ENCODE results near the gene PTPRN2. TPM values are rescaled to one million over a fixed set of nuclear protein-coding genes. Genes with fewer than 3 reads are reported as not detected.
"Not testable (repeated sequence)": the region's sequence is repeated elsewhere in the genome, so short reads cannot be mapped to it uniquely, and the experiment has no call there.

The PTPRN2 gene
- polyA plus RNA-seq, 4 donors = 7.4 to 9.6 (median 8.8) TPM

- no peak for DNase-seq (ENCODE audit: low read depth in 4 of 4, low spot score in 3 of 4)
Measured at GRCh38 chr7:157918326-157919080, 669.1 kb downstream of the PTPRN2 start.

- DNase-seq (ENCODE audit: low read depth in 4 of 4, low spot score in 3 of 4) = no peak
Measured at GRCh38 chr7:157916946-157917640, 670.5 kb downstream of the PTPRN2 start.

DNA sequence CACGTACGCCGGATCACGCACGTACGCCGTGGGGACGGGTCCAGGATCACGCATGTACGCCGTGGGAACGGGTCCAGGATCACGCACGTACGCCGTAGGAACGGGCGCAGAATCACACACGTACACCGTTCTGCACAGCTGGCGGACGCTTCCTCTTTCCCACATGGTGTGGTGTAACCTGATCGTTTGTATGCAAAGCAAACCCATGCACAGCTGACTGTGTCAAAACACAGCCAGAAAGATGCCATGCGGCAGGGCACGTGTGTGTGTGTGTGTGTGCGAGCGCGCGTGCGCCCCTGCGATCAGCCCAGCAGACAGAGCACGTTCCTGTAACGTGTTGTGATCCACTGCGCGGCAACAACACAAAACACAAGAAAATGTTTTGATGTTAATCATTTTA, 677.2 kb downstream of the PTPRN2 start:
- DNase-seq (ENCODE audit: low read depth in 4 of 4, low spot score in 3 of 4) = no peak

DNA sequence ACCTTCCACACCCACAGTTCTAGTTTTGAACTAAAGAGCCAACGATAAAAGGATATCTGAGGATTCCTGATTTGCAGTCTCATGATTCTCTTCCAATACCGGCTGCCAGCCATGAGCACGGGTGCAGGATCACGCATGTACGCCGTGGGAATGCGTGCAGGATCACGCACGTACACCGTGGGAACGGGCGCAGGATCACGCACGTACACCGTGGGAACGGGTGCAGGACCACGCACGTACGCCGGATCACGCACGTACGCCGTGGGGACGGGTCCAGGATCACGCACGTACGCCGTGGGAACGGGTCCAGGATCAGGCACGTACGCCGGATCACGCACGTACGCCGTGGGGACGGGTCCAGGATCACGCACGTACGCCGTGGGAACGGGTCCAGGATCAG, 677.6 kb downstream of the PTPRN2 start:
- not testable (repeated sequence) for DNase-seq (ENCODE audit: low read depth in 4 of 4, low spot score in 3 of 4)

DNA sequence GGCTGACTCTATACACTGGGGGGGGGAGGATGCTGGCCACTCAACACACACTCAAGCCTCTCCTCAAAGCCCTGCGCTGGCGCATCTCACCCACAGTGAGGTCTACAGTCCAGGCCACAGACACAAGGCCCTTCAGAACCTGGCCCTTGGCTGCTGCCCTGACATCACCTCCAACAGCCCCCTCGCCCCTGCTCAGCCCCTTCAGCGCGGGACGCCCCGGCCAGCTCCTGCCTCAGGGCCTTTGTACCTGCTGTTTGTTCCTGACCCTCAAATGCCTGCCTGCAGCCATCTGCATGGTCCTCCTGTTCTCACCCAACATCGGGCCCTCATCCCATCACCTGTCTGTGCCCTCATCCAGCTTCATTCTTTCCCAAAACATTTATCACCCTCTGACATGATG, 678.3 kb downstream of the PTPRN2 start:
- DNase-seq (ENCODE audit: low read depth in 4 of 4, low spot score in 3 of 4) = no peak

- DNase-seq (ENCODE audit: low read depth in 4 of 4, low spot score in 3 of 4) = no peak
Measured at GRCh38 chr7:157908006-157908782, 679.4 kb downstream of the PTPRN2 start.

DNA sequence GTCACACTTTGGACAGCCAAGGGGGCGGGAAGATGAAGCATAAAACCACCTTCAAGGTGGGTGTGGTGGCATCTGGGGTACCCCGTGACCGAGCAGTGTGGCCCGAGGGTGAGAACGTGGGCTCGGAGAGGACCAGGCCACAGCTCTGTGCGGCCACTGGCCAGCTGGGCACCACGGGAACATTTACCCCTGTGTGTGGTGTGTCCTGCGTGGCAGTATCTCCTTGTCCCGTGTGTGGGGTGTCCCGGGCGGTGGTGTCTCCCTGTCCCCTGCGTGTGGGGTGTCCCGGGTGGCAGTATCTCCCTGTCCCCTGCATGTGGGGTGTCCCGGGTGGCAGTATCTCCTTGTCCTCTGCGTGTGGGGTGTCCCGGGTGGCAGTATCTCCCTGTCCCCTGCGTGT, 680.5 kb downstream of the PTPRN2 start:
- DNase-seq (ENCODE audit: low read depth in 4 of 4, low spot score in 3 of 4) = no peak

DNA sequence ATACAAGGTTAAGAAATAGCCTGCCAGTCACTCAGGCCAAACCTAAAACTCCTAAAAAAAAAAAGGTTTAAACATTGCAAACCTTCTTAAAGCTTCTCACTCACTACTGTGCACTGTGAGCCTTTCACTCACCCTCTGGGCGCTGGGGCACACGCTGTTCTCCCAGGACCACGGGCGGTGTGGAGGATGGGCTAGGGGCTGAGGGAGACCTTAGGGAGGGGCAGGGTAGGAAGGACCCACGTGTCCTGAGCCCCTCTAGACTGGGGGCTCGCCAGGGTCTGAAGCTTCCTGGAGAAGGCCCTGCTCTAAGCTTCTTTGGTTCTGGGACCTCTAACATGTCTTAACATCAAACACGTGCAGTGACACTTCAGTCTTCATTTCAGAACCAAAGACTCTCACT, 681.0 kb downstream of the PTPRN2 start:
- no peak for DNase-seq (ENCODE audit: low read depth in 4 of 4, low spot score in 3 of 4)

DNA sequence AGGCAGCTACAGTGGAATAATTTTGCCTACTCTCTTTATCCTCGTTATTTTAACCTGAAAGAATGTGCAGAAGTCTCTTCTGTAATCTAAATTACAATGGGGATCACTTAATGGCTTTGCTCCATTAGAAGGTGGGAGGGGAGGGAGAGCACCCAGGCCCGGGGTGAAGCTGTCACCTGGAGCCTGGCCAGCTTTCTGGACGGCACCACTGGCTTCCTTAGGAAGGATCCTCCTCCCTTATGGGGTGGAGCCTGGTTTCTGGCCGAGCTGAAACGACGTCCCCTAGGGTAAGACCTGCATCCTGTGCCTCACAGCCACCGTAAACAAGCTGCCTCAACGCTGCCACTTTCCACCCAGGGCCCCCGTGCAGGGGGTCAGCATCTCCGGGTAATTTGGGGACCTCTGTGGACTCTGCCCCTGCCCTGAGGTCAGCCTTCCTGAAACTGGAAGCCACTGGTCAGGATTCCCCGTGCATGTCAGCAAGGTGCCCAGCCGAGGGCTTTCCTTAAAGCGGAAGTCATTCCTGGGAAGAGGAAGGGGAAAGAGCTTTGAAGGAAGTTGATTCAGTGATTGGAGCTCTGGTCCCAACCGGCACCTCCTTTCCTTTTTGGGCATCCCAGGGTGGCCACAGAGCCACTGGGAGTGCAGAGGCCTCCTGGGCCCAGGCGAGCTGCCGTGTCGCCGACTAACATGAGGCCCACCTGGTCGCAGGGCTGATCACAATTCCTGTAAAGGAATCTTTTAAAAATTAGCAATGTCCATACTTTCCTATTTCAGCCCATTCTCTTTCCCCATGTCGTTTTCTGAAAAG, 681.8 kb downstream of the PTPRN2 start:
- no peak for DNase-seq (ENCODE audit: low read depth in 4 of 4, low spot score in 3 of 4)

- no peak for DNase-seq (ENCODE audit: low read depth in 4 of 4, low spot score in 3 of 4)
Measured at GRCh38 chr7:157904866-157905570, 682.6 kb downstream of the PTPRN2 start.

- no peak for DNase-seq (ENCODE audit: low read depth in 4 of 4, low spot score in 3 of 4)
Measured at GRCh38 chr7:157904211-157904865, 683.3 kb downstream of the PTPRN2 start.

- DNase-seq (ENCODE audit: low read depth in 4 of 4, low spot score in 3 of 4) = no peak
Measured at GRCh38 chr7:157903710-157904109, 683.9 kb downstream of the PTPRN2 start.

DNA sequence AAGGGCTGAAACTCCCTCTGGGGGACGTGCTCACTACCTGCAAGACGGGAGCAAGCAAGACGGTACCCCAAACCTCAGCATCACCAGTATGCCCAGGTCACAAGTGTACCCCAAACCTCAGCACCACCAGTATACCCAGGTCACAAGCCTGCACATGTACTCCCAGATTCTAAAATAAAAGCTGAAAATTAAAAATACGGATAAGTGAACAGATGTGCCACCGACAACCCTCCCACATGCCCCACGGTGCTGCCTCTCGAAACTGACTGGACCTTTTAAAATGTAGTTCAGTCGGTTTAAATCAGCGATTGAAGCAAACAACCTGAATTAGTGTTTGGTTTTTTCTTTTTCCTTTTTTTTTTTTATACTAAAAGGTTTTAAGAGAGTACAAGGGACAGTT, 684.3 kb downstream of the PTPRN2 start:
- no peak for DNase-seq (ENCODE audit: low read depth in 4 of 4, low spot score in 3 of 4)

DNA sequence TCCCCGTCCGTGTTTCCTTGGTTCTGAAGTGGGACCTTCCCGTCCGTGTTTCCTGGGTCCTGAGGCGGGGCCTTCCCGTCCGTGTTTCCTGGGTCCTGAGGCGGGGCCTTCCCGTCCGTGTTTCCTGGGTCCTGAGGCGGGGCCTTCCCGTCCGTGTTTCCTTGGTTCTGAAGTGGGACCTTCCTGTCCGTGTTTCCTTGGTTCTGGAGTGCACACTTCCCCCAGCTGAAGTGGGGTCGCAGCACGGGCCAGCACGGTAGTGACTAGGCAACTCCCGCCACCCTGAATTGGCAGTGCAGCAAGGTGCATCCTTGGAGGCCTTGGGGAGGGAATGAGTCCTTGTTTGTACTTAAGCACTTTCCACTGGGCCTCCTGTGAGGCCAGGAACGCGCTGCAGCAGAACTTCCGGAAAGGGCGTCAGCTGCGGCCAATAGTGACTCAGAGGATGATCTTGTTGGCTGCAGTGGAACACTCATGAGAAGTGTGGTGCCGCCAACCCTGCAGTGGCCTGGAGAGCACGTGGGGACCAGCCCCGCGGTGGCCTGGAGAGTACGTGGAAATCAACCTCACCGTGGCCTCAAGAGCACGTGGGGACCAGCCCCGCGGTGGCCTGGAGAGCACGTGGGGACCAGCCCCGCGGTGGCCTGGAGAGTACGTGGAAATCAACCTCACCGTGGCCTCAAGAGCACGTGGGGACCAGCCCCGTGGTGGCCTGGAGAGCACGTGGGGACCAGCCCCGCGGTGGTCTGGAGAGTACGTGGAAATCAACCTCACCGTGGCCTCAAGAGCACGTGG, 685.6 kb downstream of the PTPRN2 start:
- not testable (repeated sequence) for DNase-seq (ENCODE audit: low read depth in 4 of 4, low spot score in 3 of 4)

DNA sequence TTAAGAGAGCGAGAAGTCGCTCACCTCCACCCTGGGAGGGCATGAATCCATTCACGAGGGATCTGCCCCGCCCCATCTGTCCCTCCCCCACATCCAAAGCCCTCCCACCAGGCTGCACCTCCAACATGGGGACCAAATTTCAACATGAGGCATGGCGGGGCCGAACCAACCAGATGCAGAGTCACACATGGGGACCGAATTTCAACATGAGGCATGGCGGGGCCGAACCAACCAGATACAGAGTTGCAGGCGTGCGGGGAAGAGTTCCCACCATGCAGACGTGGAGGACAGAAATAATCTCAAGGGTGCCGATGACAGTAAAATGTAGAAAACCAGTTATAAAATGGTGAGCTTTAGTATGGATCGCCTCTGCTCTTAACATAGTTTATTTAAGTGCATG, 686.5 kb downstream of the PTPRN2 start:
- no peak for DNase-seq (ENCODE audit: low read depth in 4 of 4, low spot score in 3 of 4)

DNA sequence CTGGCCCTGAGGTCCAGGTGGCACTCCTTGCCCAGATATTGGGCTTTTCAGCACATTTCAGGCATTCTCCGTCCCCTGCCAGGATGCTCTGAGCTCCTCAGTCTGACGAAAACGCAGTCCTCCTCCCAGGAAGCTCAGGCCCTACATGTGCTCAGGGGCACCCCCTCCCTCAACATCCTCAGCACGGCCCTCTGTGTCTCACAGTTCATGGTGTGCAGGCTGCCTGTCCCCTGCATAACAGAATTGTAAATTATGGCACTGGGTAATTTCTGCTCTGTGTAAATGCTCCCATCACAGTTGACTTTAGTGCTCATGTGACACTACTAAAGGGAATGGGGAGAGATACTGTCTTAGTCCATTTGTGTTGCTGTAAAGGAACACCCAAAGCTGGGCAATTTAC, 687.1 kb downstream of the PTPRN2 start:
- no peak for DNase-seq (ENCODE audit: low read depth in 4 of 4, low spot score in 3 of 4)

DNA sequence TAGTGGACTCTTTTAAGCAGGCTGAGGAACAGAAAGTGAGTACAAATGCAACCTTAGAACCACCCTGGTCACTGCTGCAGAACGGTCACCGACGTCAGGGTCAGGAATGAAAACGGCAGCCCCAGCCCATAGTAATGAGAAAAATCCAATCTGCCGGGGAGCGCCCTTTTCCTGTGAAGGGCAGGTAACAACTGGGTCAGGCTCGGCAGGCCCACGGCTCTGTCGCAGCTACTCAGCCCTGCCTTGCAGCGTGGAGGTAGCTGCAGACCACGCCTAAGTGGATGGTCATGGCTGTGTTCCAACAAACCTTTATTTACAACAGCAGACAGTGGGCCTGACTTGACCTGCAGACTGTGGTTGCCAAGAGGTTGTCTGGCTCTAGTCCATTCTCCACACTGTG, 687.6 kb downstream of the PTPRN2 start:
- DNase-seq (ENCODE audit: low read depth in 4 of 4, low spot score in 3 of 4) = no peak

- no peak for DNase-seq (ENCODE audit: low read depth in 4 of 4, low spot score in 3 of 4)
Measured at GRCh38 chr7:157898802-157899505, 688.7 kb downstream of the PTPRN2 start.

Data from right renal pelvis (tissue), 4 donors.